GM18868 (cell line): Measurements from ENCODE around the gene IL17RD.

Experiments used
- ATAC-seq: cut with Tn5 transposase; IDR thresholded peaks from one replicate; pipeline ENCODE4 v1.9.1; 2021; ENCODE audit warnings: mild to moderate bottlenecking, moderate library complexity; ENCODE audit not compliant: unreplicated experiment

Gene IL17RD

GRCh38 chr3:57131210-57131588, 34.0 kb downstream of the IL17RD start:
- no peak for ATAC-seq

DNA sequence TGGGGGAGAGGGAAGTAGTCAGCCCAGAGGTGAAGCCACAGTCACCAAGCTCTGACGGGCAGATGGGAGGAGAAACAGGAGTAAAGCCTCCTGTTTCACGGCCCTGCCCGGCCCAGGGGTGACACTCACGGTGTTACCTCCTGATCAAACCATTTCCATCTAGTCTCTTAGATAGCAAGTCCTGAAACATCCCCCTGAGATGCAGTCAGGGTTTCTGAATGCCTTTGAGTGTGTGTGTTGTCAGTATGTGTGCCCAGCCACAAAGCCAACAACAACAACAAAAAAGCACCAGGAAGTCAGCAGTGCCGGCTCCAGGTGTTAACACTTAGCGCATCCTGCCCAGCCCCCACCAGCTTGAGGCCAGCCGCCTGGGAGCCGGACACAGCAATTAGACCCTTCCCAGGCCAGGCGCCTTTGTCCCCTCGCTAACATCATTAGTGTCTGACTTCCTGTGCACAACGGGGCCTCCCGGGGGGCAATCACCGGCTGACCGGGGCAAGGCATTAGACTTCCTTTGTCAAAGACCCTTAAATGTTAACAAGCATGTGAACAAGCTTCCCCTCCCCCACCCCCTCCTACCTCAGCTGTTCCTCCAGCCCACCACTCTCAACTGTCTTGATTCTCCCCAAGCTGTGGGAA, 34.5 kb downstream of the IL17RD start:
- ATAC-seq = no peak

- ATAC-seq = no peak
Observed at GRCh38 chr3:57128826-57129667, 36.1 kb downstream of the IL17RD start.

- no peak for ATAC-seq
Observed at GRCh38 chr3:57127891-57128518, 37.1 kb downstream of the IL17RD start.

- ATAC-seq = no peak
Observed at GRCh38 chr3:57126244-57126643, 38.9 kb downstream of the IL17RD start.

GRCh38 chr3:57120451-57121174, 44.5 kb downstream of the IL17RD start:
- no peak for ATAC-seq

- no peak for ATAC-seq
Observed at GRCh38 chr3:57120040-57120439, 45.1 kb downstream of the IL17RD start.

DNA sequence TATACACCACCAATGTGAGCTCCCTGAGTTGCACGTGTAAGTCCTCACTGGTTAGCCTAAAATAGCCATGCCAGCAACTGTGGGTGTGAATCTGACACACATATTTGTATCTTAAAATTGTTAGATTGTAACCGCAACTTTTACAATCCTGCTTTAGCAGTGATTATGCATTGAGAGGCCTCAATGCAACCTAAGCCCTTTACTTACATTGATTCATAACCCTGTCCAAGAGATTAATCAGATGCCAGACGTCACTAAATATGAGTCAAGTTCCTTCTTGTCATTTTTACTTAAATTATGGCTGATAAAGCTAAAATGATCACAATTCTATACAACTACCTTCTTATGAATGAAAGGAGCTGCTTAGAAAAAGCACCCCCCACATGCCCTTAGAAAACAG, 46.9 kb downstream of the IL17RD start:
- no peak for ATAC-seq

DNA sequence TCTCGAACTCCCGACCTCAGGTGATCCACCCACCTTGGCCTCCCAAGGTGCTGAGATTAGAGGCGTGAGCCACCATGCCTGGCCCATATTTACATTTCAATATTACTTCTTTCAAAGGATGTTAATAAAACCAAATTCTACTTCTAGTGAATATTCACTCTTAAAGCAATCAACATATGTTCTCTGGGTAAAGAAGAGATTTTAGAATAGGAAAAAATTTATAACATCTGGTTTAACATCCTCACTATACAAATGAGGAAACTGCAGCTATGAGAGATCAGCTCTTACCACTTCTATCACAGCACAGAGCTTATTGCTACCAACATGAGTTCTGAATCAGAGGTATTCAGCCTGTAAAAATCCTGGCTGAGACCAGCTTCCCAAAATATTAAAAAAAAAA, 48.7 kb downstream of the IL17RD start:
- no peak for ATAC-seq

DNA sequence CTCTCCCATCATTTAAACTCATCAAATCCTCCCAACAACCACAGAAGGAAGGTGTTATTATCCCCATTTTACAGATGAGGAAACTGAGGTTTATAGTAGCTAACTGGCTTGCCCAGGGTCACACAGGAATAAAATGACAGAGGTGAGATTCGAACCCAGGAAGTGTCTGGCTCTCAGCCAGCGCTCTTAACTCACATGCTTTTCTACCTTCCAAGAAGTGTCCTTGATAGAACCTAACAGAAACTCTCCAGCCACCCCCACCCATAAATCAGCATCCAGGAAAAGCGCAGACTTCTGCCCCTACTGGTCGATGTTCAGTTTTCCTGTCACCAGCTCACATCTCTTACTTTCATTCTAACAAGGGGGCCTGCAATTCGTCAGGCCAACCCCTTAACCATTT, 52.9 kb downstream of the IL17RD start:
- no peak for ATAC-seq

- no peak for ATAC-seq
Observed at GRCh38 chr3:57110798-57111197, 54.4 kb downstream of the IL17RD start.

DNA sequence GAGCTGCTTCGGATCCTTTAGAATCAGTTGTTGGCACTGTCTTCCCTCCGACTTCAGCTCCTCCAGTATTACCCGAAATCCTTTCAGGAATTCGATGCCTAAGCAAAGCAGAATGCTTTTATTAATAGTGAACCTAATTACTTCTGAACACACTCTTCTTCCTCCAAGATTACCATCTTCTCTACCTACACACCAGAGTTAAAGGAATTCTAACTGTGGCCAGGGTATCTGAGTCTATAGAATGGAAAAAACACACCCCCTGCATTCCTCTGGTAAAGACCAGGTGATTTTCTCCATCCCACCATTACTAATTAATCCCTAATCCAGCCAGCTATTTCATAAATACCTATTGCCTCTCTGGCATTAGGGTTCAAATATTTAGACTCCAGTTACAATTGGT, 54.9 kb downstream of the IL17RD start:
- no peak for ATAC-seq

DNA sequence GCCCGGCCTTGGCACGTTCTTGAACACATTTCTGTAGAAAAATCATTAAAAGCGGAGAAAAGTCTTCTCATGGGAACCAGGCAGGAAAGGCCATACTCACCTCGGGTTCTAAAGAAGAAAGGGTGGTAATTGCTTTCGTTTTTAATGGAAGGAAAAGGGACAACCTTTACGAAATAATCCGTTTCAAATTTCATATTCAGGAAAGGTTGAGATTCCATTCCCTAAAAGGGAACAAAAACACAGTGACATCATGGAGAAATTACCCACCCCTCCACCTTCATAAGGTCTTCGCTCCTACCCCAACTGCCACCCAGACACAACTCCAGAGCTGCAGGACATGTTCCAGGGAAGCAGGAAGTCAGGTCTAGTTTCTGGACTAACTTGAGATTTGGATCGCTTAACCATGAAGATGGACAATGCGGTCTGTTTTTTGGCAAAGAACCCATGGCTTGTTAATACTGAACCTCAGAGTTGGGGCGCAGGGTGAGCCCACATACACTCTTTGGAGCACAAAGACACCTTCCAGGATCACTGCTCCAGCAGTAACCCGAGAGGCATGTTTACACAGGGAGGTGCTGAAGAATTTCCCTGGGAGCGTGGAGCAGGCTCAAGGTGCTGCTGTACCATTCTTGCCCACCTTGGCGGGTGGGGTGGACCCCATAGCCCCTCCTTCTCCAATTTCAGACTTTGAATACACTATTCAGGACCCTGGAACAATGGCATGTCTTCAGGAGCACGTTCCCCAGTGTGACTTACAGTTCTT, 55.5 kb downstream of the IL17RD start:
- no peak for ATAC-seq

DNA sequence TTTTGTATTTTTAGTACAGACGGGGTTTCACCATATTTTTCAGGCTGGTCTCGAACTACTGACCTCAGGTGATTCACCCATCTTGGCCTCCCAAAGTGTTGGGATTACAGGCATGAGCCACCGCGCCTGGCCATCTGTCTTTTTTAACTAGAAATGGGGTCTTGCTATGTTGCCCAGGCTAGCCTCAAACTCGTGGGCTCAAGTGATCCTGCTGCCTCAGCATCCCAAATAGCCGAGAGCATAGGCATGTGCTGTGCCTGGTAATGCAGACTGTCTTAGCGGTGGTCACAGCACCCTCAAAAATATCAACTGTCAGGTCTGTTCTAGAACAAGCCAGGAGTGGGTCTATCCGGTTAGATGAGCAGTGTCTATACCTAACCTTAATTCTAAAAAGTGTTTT, 56.5 kb downstream of the IL17RD start:
- no peak for ATAC-seq

- ATAC-seq = no peak
Observed at GRCh38 chr3:57105585-57105984, 59.6 kb downstream of the IL17RD start.

DNA sequence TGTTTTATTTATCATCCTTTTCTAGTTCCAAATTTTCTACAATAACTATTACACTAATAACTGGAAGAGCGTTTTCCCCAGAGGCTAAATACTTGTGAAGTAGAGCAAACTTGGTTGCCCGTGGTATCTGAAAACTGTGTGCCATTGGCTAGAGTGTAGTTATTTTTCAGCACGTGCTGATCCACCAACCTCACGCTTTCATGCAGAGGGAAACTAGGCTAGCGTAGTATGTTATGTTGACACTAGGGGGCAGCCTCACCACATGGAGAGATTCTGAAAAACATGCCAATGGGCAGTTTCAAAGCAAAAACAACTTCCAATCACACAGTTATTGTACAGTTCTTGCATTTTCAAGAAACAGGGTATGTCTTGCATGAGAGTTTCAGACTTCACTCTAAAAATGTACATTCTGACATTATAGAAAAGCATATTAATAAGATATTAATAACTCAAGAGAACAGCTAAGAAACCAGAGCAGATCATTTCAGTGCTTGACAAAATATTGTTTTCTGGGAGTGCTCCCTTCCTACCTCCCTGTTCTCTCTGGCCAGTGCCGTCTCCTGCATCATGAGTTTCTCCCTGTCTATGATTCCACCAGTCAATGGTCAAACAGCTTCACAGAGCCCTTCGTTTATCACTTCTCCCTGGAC, 65.0 kb downstream of the IL17RD start:
- ATAC-seq = peak; percentile 82

DNA sequence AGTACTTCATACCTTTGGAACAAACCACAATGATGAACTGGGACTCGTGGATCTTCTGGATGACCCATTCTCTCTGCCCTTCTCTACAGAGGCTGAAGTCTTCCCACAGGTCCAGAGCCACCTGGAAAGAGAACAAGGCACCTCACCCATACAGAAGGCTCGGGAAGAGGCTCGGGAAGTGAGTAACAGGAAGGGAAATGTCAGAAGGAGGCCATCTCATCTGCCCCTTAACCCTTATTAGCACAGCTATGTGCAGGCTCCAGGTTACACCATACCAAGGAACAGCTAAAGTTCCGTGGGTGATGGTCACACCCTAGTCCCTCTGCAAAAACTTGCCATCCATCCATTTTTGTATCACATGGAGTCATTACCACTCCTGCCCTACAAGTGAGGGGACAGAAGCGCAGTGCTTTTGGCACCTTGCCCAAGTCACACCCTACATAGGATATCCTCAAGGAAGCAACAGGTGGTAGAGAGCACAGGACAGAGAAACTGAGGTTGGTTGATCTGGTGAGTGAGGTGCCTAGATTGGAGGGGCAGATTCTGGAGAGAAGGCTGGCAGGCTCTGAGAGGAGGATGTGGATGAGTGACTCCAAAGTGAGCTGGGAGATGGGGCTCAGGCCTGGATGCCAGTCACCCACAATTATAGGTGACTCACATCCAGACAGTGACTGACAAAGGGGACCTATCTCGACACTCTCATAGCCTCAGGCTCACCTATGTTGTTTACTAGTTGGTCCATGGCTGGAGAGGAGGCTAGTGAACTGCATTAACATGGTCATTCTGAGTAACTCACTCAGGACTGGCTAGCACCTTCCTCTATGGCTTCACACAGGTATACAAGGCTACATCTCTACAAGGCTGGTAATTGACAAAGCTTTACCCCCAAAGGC, 66.5 kb downstream of the IL17RD start:
- ATAC-seq = no peak

DNA sequence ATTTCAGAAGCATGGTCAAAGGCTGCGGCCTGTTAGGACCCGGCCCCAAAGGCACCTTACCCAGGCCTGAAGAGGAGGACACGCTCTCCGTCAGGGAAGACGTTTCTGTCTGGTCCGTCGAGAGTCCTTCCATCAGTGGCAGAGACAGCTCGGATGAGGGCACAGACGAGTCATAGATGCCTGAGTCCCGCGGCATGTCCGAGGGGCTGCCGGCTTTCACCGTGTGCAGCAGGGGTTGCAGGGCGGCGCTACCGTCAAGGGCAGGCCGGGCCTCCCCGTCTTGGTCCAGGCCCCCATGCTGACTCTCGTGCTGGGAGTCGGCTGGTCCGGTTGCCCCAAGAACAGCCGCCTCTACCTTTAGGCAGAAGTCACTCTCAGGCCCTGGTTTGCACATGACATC, 67.6 kb downstream of the IL17RD start:
- no peak for ATAC-seq

DNA sequence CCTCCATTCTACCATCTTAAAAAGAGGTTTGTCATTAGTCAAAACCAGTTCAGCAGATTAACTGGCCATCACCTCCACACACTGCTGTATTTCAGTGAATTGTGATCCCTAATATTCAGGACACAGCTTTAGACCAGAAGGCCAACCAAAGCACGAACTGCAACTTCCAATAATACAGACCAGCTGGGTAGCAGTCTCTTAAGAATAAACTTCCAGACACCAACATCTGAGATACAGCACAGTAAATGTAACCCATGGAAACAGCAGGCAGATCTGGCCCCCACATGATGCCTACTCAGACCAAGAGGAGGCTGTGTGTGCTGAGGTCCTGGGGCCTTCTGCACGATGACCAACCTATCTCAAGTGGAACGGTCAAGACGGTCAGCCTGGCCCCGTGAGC, 69.8 kb downstream of the IL17RD start:
- ATAC-seq = no peak
